ENCODE data around the gene EN1. TPM values are rescaled to one million over a fixed set of nuclear protein-coding genes. Genes with fewer than 3 reads are reported as not detected.

The EN1 gene
- polyA plus RNA-seq, 3 donors = not detected

GRCh38 chr2:118837621-118838020 lies 9.8 kb downstream of the EN1 start:
- no peaks in the 10 kb centered on the region for H3K36me3 ChIP-seq (replicated peaks in 1 of 2; ENCODE audit: control insufficient read depth in 1 of 2, insufficient read depth in 2 of 2, low read length in 2 of 2)
- Mint-ChIP-seq H3K36me3 (peaks cover 0 to 9% of the 10 kb centered on the region in 2 donors), H3K9me3 (peaks cover 0 to 26% (median 13%) of the 10 kb centered on the region in 7 donors), H3K27ac (no peak overlapping the region), H3K4me1 (peaks cover 9% of the 10 kb centered on the region), H3K27me3 (ENCODE audit: low read depth in 3 of 3) (peaks cover 98 to 100% (median 98%) of the 10 kb centered on the region in 3 donors), H3K4me3 (peak overlapping the region in 1 of 2 donors; percentile 86)
- H2AFZ ChIP-seq (ENCODE audit: insufficient read depth, low read depth, low read length, poor library complexity, severe bottlenecking) = no peak overlapping the region
- no peak for DNase-seq
- WGBS (ENCODE audit: insufficient coverage) = 24% methylated on average over 2 of the region's 2 CpGs
- H3K4me3 ChIP-seq (replicated peaks in 1 of 3; ENCODE audit: low read depth in 2 of 3, low read length in 3 of 3) = no peak overlapping the region
- H3K79me2 ChIP-seq (ENCODE audit: insufficient read depth, low read length) = no peaks in the 10 kb centered on the region
- H3K9me3 ChIP-seq (replicated peaks in 1 of 2; ENCODE audit: control insufficient read depth in 1 of 2, insufficient read depth in 1 of 2, low read length in 2 of 2) = peaks cover 0 to 65% of the 10 kb centered on the region in 2 donors
- intact Hi-C loops (cut with micrococcal nuclease) = no loop called here
- H3K27me3 ChIP-seq (ENCODE audit: control insufficient read depth in 2 of 2, insufficient read depth in 2 of 2, low read length in 2 of 2) = peaks cover 90 to 100% of the 10 kb centered on the region in 2 donors
- no peaks in the 10 kb centered on the region for H4K20me1 ChIP-seq (ENCODE audit: insufficient read depth, low read length)
- no peaks in the 10 kb centered on the region for H3K4me1 ChIP-seq (ENCODE audit: control insufficient read depth in 1 of 2, insufficient read depth in 2 of 2, low read length in 2 of 2)
- H3K4me2 ChIP-seq (replicated peaks; ENCODE audit: extremely low read depth, low read length, poor library complexity, severe bottlenecking) = no peak overlapping the region
- no peak overlapping the region for H3K9ac ChIP-seq (ENCODE audit: insufficient read depth, low read length, poor library complexity, severe bottlenecking)
- TF ChIP-seq CTCF (IDR thresholded peaks at IDR 0.05) = no peak
- H3K27ac ChIP-seq (ENCODE audit: low read depth in 1 of 2, low read length in 2 of 2) = no peak overlapping the region

GRCh38 chr2:118837067-118837466 lies 10.4 kb downstream of the EN1 start:
- 0% methylated on average over 2 of the region's 9 CpGs for WGBS (ENCODE audit: insufficient coverage)
- H3K27me3 ChIP-seq (ENCODE audit: control insufficient read depth in 2 of 2, insufficient read depth in 2 of 2, low read length in 2 of 2) = peaks cover 92 to 100% of the 10 kb centered on the region in 2 donors

More at GRCh38 chr2:118837067-118837466, 10.4 kb downstream of the EN1 start:
- Histone ChIP-seq H3K4me2 (replicated peaks; ENCODE audit: extremely low read depth, low read length, poor library complexity, severe bottlenecking) (no peak overlapping the region), H4K20me1 (ENCODE audit: insufficient read depth, low read length) (no peaks in the 10 kb centered on the region), H3K4me3 (replicated peaks in 1 of 3; ENCODE audit: low read depth in 2 of 3, low read length in 3 of 3) (no peak overlapping the region), H3K36me3 (replicated peaks in 1 of 2; ENCODE audit: control insufficient read depth in 1 of 2, insufficient read depth in 2 of 2, low read length in 2 of 2) (no peaks in the 10 kb centered on the region), H3K27ac (ENCODE audit: low read depth in 1 of 2, low read length in 2 of 2) (no peak overlapping the region), H3K4me1 (ENCODE audit: control insufficient read depth in 1 of 2, insufficient read depth in 2 of 2, low read length in 2 of 2) (no peaks in the 10 kb centered on the region), H3K9me3 (replicated peaks in 1 of 2; ENCODE audit: control insufficient read depth in 1 of 2, insufficient read depth in 1 of 2, low read length in 2 of 2) (peaks cover 0 to 69% of the 10 kb centered on the region in 2 donors), H3K9ac (ENCODE audit: insufficient read depth, low read length, poor library complexity, severe bottlenecking) (no peak overlapping the region), H2AFZ (ENCODE audit: insufficient read depth, low read depth, low read length, poor library complexity, severe bottlenecking) (no peak overlapping the region), H3K79me2 (ENCODE audit: insufficient read depth, low read length) (no peaks in the 10 kb centered on the region)
- H3K4me3 Mint-ChIP-seq = peak overlapping the region in 1 of 2 donors; percentile 86
- H3K27me3 Mint-ChIP-seq (ENCODE audit: low read depth in 3 of 3) = peaks cover 99 to 100% (median 99%) of the 10 kb centered on the region in 3 donors
- intact Hi-C loops (cut with micrococcal nuclease) = no loop called here
- DNase-seq = no peak
- no peak for TF ChIP-seq CTCF (IDR thresholded peaks at IDR 0.05)
- peaks cover 0 to 24% (median 13%) of the 10 kb centered on the region in 7 donors for H3K9me3 Mint-ChIP-seq
- no peak overlapping the region for H3K27ac Mint-ChIP-seq
- H3K4me1 Mint-ChIP-seq = peaks cover 5% of the 10 kb centered on the region
- peaks cover 0 to 7% of the 10 kb centered on the region in 2 donors for H3K36me3 Mint-ChIP-seq

All from CD14-positive monocyte (primary cell).